LNCAP (cell line): ENCODE measurements around the gene TPRG1L.

Experiments
- TF ChIP-seq, protein P1 (sequence below): fragments of 450-650 bp; IDR thresholded peaks from 2 replicates; pipeline ENCODE4 v1.5.1; 2017; ENCODE audit warnings: mild to moderate bottlenecking

Gene TPRG1L

DNA sequence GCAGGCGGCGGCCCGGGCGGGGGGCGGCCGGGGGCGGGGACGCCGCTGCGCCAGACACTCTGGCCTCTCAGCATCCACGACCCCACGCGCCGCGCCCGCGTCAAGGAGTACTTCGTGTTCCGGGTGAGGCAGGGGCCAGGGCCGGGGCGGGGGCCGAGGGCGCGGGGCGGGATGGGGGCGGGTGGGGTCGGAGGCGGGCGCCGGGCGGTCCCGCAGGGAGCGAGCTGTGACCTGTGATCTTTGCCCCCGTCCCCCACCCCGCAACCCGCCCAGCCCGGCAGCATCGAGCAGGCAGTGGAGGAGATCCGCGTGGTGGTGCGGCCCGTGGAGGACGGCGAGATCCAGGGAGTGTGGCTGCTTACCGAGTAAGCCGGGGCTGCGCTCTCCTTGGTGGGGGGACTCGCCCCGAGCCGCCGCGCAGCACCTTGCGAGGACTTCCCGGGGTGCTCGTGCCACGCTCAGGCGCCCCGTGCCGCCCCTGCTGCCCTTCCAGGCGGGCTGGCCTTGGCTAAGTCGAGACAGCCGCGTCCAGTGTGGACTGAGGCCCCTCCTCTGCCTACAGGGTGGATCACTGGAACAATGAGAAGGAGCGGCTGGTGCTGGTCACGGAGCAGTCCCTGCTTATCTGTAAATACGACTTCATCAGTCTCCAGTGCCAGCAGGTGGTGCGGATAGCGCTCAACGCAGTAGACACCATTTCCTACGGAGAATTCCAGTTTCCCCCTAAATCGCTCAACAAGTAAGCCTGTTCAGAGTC lies 514 bp downstream of the TPRG1L start:
- TF ChIP-seq, protein P1, sequence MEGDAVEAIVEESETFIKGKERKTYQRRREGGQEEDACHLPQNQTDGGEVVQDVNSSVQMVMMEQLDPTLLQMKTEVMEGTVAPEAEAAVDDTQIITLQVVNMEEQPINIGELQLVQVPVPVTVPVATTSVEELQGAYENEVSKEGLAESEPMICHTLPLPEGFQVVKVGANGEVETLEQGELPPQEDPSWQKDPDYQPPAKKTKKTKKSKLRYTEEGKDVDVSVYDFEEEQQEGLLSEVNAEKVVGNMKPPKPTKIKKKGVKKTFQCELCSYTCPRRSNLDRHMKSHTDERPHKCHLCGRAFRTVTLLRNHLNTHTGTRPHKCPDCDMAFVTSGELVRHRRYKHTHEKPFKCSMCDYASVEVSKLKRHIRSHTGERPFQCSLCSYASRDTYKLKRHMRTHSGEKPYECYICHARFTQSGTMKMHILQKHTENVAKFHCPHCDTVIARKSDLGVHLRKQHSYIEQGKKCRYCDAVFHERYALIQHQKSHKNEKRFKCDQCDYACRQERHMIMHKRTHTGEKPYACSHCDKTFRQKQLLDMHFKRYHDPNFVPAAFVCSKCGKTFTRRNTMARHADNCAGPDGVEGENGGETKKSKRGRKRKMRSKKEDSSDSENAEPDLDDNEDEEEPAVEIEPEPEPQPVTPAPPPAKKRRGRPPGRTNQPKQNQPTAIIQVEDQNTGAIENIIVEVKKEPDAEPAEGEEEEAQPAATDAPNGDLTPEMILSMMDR: no peak

- TF ChIP-seq, protein P1: no peak
Measured at GRCh38 chr1:3626025-3626424, 1.2 kb downstream of the TPRG1L start.

DNA sequence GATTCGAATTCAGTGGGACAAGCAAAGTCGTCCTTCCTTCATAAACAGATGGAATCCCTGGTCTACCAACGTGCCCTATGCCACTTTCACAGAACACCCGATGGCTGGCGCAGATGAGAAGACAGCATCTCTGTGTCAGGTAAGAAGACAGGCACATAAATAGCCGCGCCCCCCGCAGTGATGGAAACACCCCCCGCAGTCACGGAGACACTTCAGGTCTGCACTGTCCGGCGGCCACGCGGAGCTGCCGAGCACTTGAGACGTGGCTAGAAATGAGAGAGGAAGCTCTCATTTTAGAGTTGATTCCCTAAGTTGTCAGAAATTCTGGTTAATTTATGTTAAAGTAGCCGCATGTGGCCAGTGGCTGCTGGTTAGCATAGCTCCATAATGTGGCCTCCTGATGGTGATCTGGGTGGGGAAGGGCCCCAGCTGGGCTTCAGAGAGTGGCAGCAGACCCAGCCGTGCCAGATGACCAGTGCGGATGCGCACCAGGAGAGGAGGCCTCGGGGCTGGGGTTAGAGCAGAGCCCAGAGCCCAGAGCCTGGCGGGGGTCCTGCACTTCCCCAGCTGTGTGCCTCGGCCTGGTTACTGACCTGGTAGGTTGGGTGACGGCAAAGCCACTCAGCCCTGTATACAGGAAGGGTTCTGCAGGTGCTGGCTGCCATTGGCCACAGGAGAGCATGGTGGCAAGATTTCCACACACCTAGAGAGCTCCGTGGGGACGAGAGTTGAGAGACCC lies 2.9 kb downstream of the TPRG1L start:
- TF ChIP-seq, protein P1: no peak

GRCh38 chr1:3628445-3628844 lies 3.6 kb downstream of the TPRG1L start:
- TF ChIP-seq, protein P1: no peak

DNA sequence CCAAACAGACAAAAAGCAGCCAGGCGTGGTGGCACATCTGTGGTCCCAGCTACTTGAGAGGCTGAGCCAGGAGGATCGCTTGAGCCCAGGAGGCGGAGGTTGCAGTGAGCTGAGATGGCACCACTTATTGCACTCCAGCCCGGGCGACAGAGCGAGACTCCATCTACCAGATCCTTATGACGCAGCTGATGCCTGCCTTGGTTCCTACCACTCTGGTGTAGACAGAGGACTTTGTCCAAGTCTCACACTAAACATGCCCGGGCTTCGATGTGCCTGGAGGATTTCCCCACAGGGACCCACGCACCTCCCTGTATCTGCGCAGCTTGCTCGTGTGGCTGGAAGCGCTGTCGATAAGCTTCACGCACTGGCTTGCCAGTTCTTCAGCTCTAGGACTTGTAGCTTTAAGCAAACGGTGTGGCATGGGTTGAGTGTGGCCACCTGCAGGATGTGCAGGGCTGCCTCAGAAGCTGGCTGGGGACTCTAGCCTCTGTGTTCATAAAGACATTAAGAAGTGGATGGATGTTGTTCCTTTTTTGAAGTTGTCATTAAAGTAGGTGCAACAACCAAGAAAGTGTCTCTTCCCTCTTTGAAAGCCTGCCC lies 4.8 kb downstream of the TPRG1L start:
- TF ChIP-seq, protein P1: no peak

GRCh38 chr1:3630161-3630611 lies 5.4 kb downstream of the TPRG1L start:
- TF ChIP-seq, protein P1: no peak

DNA sequence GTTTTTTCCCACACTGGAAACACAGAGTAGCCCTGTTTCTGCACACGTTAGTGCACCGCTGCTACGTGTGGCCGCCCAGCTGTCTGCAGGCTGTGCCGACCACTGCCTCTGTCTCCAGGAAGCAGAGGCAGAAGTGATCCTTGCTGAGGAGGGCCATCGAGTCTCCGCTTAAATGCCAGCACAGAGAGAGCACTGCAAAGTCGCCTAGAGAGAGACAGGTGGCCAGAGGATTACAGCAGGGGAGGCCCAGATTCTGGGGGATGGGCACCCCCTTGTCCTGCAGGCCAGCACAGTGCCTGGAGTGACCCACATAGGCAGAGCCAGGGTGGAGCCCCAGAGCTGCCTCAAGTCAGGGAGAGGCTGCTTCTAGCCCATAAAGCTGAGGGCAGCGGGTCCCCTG lies 6.1 kb downstream of the TPRG1L start:
- TF ChIP-seq, protein P1: no peak
